HCT116 (cell line): ENCODE results near the gene SGCA. TPM values are rescaled to one million over a fixed set of nuclear protein-coding genes. Genes with fewer than 3 reads are reported as not detected.
A peak's percentile ranks its signal among the peaks of the same experiment; 100 is the strongest.

Experiments used
- ATAC-seq: fragments of 200-7000 bp; cut with Tn5 transposase; 2 replicates; pipeline ENCODE4 v1.9.1; 2020; ENCODE audit warnings: mild to moderate bottlenecking, moderate library complexity
- BruUV-seq: library from RNA; stranded (reverse); fragments of 400-500 nt; replicated peaks from 2 replicates; lab custom pipeline; 2021; lab: Mats Ljungman, UMichigan
- CTCF ChIA-PET: fragments of 300-600 bp; sonication (Branson Sonifier 250); formaldehyde crosslinking; loops from one replicate; lab custom pipeline; 2021; ENCODE audit warnings: antibody characterized with exemption; lab: Charles Lee
- POLR2A ChIA-PET: fragments of 300-600, 350-600 bp; sonication (Branson Sonifier 250); formaldehyde crosslinking; loops from one replicate; lab custom pipeline; 2021; ENCODE audit warnings: antibody characterized with exemption; lab: Charles Lee
- RAD21 ChIA-PET, 2 experiments: fragments of 300-600 bp; sonication (Branson Sonifier 250); formaldehyde crosslinking; loops; one replicate each; lab custom pipeline; 2023; ENCODE audit warnings: low total read pairs in 2 of 2; ENCODE audit not compliant: uncharacterized antibody in 2 of 2, unreplicated experiment in 2 of 2, low non-redundant PET in 1 of 2; lab: Charles Lee
- DNase-seq: peaks from one replicate; pipeline ENCODE4 v3.0.0-alpha.2; 2010; ENCODE audit warnings: low read depth, low spot score
- H2AFZ ChIP-seq: fragments of 200-600 bp; shearing (Covaris generic), sonication (generic); 2 replicates; pipeline ENCODE4 v1.6.1; 2017; ENCODE audit warnings: low read depth, mixed run types, mixed read lengths, antibody characterized with exemption, low read length; ENCODE audit not compliant: poor library complexity, severe bottlenecking
- H3K27ac ChIP-seq: 2 replicates; pipeline ENCODE4 v1.5.1; 2012; ENCODE audit warnings: low read depth, low read length
- H3K27me3 ChIP-seq: fragments of 200-600 bp; sonication (generic); 2 replicates; pipeline ENCODE4 v1.6.1; 2016; ENCODE audit warnings: mixed run types, low read length, mixed read lengths; ENCODE audit not compliant: insufficient read depth
- H3K36me3 ChIP-seq, 2 experiments: fragments of 200-500 bp in 1 of 2; fragments of 200-600 bp in 1 of 2; sonication (Bioruptor generic) in 1 of 2; sonication (generic) in 1 of 2; 2 replicates each; pipeline versions ENCODE4 v1.5.1 to v1.6.1; 2014 to 2016; ENCODE audit warnings: low read length in 2 of 2, inconsistent platforms in 1 of 2, mixed read lengths in 1 of 2, mixed run types in 1 of 2; ENCODE audit not compliant: insufficient read depth in 2 of 2, control insufficient read depth in 1 of 2
- H3K4me1 ChIP-seq, 2 experiments: fragments of 200-600 bp in 1 of 2; sonication (generic) in 1 of 2; 2 replicates each; pipeline versions ENCODE4 v1.5.1 to v1.6.1; 2012 to 2017; ENCODE audit warnings: low read length in 2 of 2, inconsistent platforms in 1 of 2, mild to moderate bottlenecking in 1 of 2, mixed read lengths in 1 of 2, mixed run types in 1 of 2, moderate library complexity in 1 of 2; ENCODE audit not compliant: insufficient read depth in 2 of 2, control insufficient read depth in 1 of 2
- H3K4me2 ChIP-seq: fragments of 200-600 bp; sonication (generic); 2 replicates; pipeline ENCODE4 v1.6.1; 2017; ENCODE audit warnings: mixed run types, low read length, mixed read lengths
- H3K4me3 ChIP-seq, 2 experiments: fragments of 200-600 bp in 1 of 2; sonication (generic) in 1 of 2; replicated peaks in 1 of 2; 2 replicates each; pipeline ENCODE4 v1.5.1; 2011 to 2016; ENCODE audit warnings: low read length in 2 of 2, control low read depth in 1 of 2, low read depth in 1 of 2, mild to moderate bottlenecking in 1 of 2, mixed read lengths in 1 of 2, mixed run types in 1 of 2
- H3K79me2 ChIP-seq: fragments of 200-600 bp; sonication (generic); 2 replicates; pipeline ENCODE4 v1.6.1; 2017; ENCODE audit warnings: mild to moderate bottlenecking, mixed run types, low read length, moderate library complexity, mixed read lengths; ENCODE audit not compliant: insufficient read depth
- H3K9ac ChIP-seq: fragments of 200-600 bp; sonication (generic); 2 replicates; pipeline ENCODE4 v1.6.1; 2016; ENCODE audit warnings: low read length, mixed read lengths
- H3K9me2 ChIP-seq: fragments of 200-600 bp; sonication (generic), shearing (Covaris generic); 2 replicates; pipeline ENCODE4 v1.6.1; 2017; ENCODE audit warnings: mixed run types, mild to moderate bottlenecking, moderate library complexity; ENCODE audit not compliant: insufficient read depth
- H3K9me3 ChIP-seq, 2 experiments: fragments of 200-500 bp in 1 of 2; fragments of 200-600 bp in 1 of 2; sonication (Bioruptor generic) in 1 of 2; sonication (generic) in 1 of 2; 2 replicates each; pipeline ENCODE4 v1.6.1; 2014 to 2017; ENCODE audit warnings: low read length in 2 of 2, mixed read lengths in 2 of 2, inconsistent platforms in 1 of 2, low read depth in 1 of 2, mild to moderate bottlenecking in 1 of 2, mixed run types in 1 of 2, moderate library complexity in 1 of 2; ENCODE audit not compliant: control insufficient read depth in 1 of 2, insufficient read depth in 1 of 2
- H4K20me1 ChIP-seq: fragments of 200-600 bp; sonication (generic), shearing (Covaris generic); 2 replicates; pipeline ENCODE4 v1.6.1; 2017; ENCODE audit warnings: mixed run types, mild to moderate bottlenecking, moderate library complexity; ENCODE audit not compliant: insufficient read depth
- CTCF ChIP-seq, 3 experiments: fragments of 200-600 bp in 1 of 3; sonication (generic) in 1 of 3; IDR thresholded peaks in 2 of 3; conservative IDR thresholded peaks in 1 of 3; 2 replicates each; pipeline ENCODE4 v1.5.1; 2012 to 2017; ENCODE audit warnings: low read depth in 2 of 3, low read length in 2 of 3, antibody characterized with exemption in 1 of 3, borderline replicate concordance in 1 of 3, control low read depth in 1 of 3, mild to moderate bottlenecking in 1 of 3, mixed read lengths in 1 of 3, mixed run types in 1 of 3, moderate library complexity in 1 of 3; ENCODE audit not compliant: insufficient read depth in 1 of 3
- EGR1 ChIP-seq: IDR thresholded peaks from 2 replicates; pipeline ENCODE4 v1.6.1; 2012; ENCODE audit warnings: low read depth
- JUND ChIP-seq: IDR thresholded peaks from 2 replicates; pipeline ENCODE4 v1.6.1; 2012
- POLR2AphosphoS5 ChIP-seq: IDR thresholded peaks from 2 replicates; pipeline ENCODE4 v1.6.1; 2011; ENCODE audit warnings: mild to moderate bottlenecking, low read depth, low read length, moderate library complexity
- ZNF274 ChIP-seq: fragments of 200-500 bp; sonication (Bioruptor generic); IDR thresholded peaks from 2 replicates; pipeline ENCODE4 v1.6.1; 2014; ENCODE audit warnings: mild to moderate bottlenecking, low read depth, low read length, inconsistent platforms
- intact Hi-C: fragments of 100-400 bp; cut with micrococcal nuclease; formaldehyde crosslinking; loops from 2 replicates; pipeline ENCODE4 v1.10.0; 2022
- total RNA-seq: library from RNA; stranded (reverse); gene quantifications from one replicate; pipeline ENCODE4 v1.2.1, GENCODE V29; 2021; ENCODE audit not compliant: unreplicated experiment

The SGCA gene
- total RNA-seq, 1 experiment from 2014 or later: 0.37 TPM

- TF ChIP-seq EGR1 (no peak), POLR2AphosphoS5 (no peak; the same call in 1 of the 2 replicates)
Measured at GRCh38 chr17:50169121-50169764, 3.4 kb downstream of the SGCA start (continued).

GRCh38 chr17:50169881-50170459 lies 4.2 kb downstream of the SGCA start:
- H3K4me3 ChIP-seq: no peak overlapping the region
- no peaks in the 10 kb centered on the region for H3K36me3 ChIP-seq
- TF ChIP-seq JUND: no peak
- TF ChIP-seq ZNF274: no peak
- TF ChIP-seq CTCF (IDR thresholded peaks at IDR 0.05 in 2 of 3, conservative IDR thresholded peaks at IDR 0.05 in 1 of 3; ENCODE audit: borderline replicate concordance in 1 of 3, insufficient read depth in 1 of 3, low read depth in 2 of 3, low read length in 2 of 3): 0 out of 6 replicates have a peak, but pooled peaks of 1 of the 3 experiments have one; percentile 1
- TF ChIP-seq, all 23 proteins: peak for 1
- no peak for ATAC-seq
- peaks cover 7 to 47% of the 10 kb centered on the region in 2 experiments for H3K4me1 ChIP-seq
- no peak overlapping the region for H3K27ac ChIP-seq
- no peaks in the 10 kb centered on the region for H3K27me3 ChIP-seq
- H3K9ac ChIP-seq: no peak overlapping the region
- no peaks in the 10 kb centered on the region for H3K9me2 ChIP-seq
- intact Hi-C loops: loop anchor here (1.0 to 2.0 kb wide), 2 partner anchors 28 to 127 kb away; no protein-coding TSS in a partner anchor
- BruUV-seq: no TSS peak
- no peaks in the 10 kb centered on the region for H3K9me3 ChIP-seq
- ChIA-PET CTCF (interaction anchor here (0.6 to 4.2 kb wide), 26 partner anchors 8 to 179 kb away, joined by 3 to 59 read pairs (median 5); partner anchors contain the start of genes COL1A1, PDK2 and TMEM92), RAD21 (interaction anchor here (0.5 to 2.9 kb wide), 13 partner anchors 9 to 128 kb away, joined by 3 to 26 read pairs (median 9); partner anchors contain the start of gene PDK2 (in 1 of the 2)), POLR2A (interaction anchor here (0.9 to 1.1 kb wide), 4 partner anchors 8 to 30 kb away, joined by 3 to 13 read pairs (median 4); no protein-coding TSS in a partner anchor)
- H3K79me2 ChIP-seq: no peaks in the 10 kb centered on the region
- H4K20me1 ChIP-seq: no peaks in the 10 kb centered on the region
- no peak for DNase-seq
- peak overlapping the region; percentile 67 for H3K4me2 ChIP-seq
- peak overlapping the region; percentile 45 for H2AFZ ChIP-seq
